ENCODE data around the gene UBL3.

GRCh38 chr13:29786698-29787097 is 63.7 kb downstream of the UBL3 start:
- TF ChIP-seq CTCF (IDR thresholded peaks at IDR 0.05): no peak
- no peak for TF ChIP-seq POLR2A (IDR thresholded peaks at IDR 0.05)
